Suprapubic skin (tissue), 3 donors: ENCODE measurements around the gene SLC49A3.

Source experiments
- POLR2A ChIP-seq, 2 donors: fragments of 450-650 bp; IDR thresholded peaks; one replicate each; pipeline ENCODE4 v1.6.1; 2017; ENCODE audit warnings: antibody characterized with exemption in 2 of 2, mild to moderate bottlenecking in 2 of 2, moderate library complexity in 2 of 2
- TF ChIP-seq, protein P1 (sequence below), 2 donors: fragments of 200-600 bp in 1 of 2; fragments of 450-650 bp in 1 of 2; sonication (generic) in 1 of 2; IDR thresholded peaks; one replicate each; pipeline ENCODE4 v1.5.1; 2016 to 2019; ENCODE audit warnings: antibody characterized with exemption in 2 of 2, mild to moderate bottlenecking in 1 of 2, moderate library complexity in 1 of 2

DNA sequence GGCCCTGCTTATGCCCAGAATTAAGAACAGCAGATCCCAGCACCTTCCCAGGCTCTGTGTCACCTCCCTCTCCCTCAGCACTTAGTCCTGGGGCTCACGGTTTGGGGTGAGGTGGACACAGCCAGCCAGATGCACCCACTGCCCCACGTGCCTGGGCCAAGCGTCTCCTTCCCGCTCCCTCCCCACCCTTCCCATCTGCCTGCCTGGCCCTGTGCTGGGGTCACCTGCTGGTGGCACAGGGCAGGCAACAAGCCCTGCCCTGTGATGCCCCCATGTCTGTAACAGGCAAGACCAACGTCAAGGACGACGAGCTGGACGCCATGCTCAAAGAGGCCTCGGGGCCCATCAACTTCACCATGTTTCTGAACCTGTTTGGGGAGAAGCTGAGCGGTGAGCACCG is 9.3 kb downstream of the SLC49A3 start:
- TF ChIP-seq, protein P1, sequence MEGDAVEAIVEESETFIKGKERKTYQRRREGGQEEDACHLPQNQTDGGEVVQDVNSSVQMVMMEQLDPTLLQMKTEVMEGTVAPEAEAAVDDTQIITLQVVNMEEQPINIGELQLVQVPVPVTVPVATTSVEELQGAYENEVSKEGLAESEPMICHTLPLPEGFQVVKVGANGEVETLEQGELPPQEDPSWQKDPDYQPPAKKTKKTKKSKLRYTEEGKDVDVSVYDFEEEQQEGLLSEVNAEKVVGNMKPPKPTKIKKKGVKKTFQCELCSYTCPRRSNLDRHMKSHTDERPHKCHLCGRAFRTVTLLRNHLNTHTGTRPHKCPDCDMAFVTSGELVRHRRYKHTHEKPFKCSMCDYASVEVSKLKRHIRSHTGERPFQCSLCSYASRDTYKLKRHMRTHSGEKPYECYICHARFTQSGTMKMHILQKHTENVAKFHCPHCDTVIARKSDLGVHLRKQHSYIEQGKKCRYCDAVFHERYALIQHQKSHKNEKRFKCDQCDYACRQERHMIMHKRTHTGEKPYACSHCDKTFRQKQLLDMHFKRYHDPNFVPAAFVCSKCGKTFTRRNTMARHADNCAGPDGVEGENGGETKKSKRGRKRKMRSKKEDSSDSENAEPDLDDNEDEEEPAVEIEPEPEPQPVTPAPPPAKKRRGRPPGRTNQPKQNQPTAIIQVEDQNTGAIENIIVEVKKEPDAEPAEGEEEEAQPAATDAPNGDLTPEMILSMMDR (IDR thresholded peaks at IDR 0.05), result no peak
- TF ChIP-seq POLR2A (IDR thresholded peaks at IDR 0.05), result no peak
